Endothelial cell (in vitro differentiated cells): ENCODE measurements around the gene ULK3. TPM values are rescaled to one million over a fixed set of nuclear protein-coding genes. Genes with fewer than 3 reads are reported as not detected.
A peak's percentile ranks its signal among the peaks of the same experiment; 100 is the strongest.

Experiments
- DNase-seq: peaks from one replicate; pipeline ENCODE4 v3.0.0; 2021; ENCODE audit warnings: low spot score
- H3K27ac Mint-ChIP-seq: one replicate; pipeline ENCODE4 v1.8.0; 2021; ENCODE audit warnings: mixed read lengths, inconsistent platforms; ENCODE audit not compliant: unreplicated experiment
- H3K27me3 Mint-ChIP-seq: one replicate; pipeline ENCODE4 v1.8.0; 2021; ENCODE audit warnings: mild to moderate bottlenecking, moderate library complexity, mixed read lengths, inconsistent platforms; ENCODE audit not compliant: unreplicated experiment
- H3K36me3 Mint-ChIP-seq: one replicate; pipeline ENCODE4 v1.8.0; 2021; ENCODE audit warnings: mild to moderate bottlenecking, low read depth, mixed read lengths, inconsistent platforms; ENCODE audit not compliant: unreplicated experiment
- H3K4me1 Mint-ChIP-seq: one replicate; pipeline ENCODE4 v1.8.0; 2021; ENCODE audit warnings: mild to moderate bottlenecking, mixed read lengths, inconsistent platforms; ENCODE audit not compliant: unreplicated experiment
- H3K4me3 Mint-ChIP-seq: one replicate; pipeline ENCODE4 v1.8.0; 2021; ENCODE audit warnings: mild to moderate bottlenecking, mixed read lengths, inconsistent platforms; ENCODE audit not compliant: unreplicated experiment
- H3K9me3 Mint-ChIP-seq: one replicate; pipeline ENCODE4 v1.8.0; 2021; ENCODE audit warnings: mixed read lengths, inconsistent platforms; ENCODE audit not compliant: unreplicated experiment
- total RNA-seq: library from RNA; stranded (reverse); fragmentation: NEBNext Ultra II Directional; extraction: Animal tissue kit (Norgen Biotek cat#: 25700); gene quantifications from one replicate; pipeline ENCODE4 v1.2.1, GENCODE V29; 2021; ENCODE audit not compliant: unreplicated experiment
- TF ChIP-seq, protein P1 (sequence below): fragments of 200-600 bp; sonication (generic); IDR thresholded peaks from one replicate; pipeline ENCODE4 v1.5.0; 2021; ENCODE audit warnings: antibody characterized with exemption; ENCODE audit not compliant: unreplicated experiment

ULK3 gene
- total RNA-seq, 1 donor from 2014 or later = 25.6 TPM

DNA sequence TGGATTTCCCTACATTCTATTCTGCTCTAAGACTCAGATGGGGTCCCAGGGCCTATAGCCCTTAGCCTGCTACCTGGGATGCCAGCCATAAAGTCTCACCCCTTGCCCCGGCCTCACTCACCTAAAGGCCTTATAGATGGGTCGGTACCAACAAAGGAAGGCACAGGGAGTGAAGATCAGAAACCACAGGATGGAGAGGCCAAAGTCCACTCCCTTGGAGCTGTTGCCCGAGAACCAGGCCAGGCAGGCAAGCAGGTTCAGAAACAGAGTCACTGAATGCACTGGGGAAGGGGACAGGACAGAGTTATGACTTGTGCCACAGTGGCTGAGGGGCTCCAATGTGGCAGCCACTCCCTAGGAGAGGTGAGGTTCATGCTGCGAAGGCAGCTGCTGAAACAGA lies 7.4 kb upstream of the ULK3 start:
- TF ChIP-seq, protein P1, sequence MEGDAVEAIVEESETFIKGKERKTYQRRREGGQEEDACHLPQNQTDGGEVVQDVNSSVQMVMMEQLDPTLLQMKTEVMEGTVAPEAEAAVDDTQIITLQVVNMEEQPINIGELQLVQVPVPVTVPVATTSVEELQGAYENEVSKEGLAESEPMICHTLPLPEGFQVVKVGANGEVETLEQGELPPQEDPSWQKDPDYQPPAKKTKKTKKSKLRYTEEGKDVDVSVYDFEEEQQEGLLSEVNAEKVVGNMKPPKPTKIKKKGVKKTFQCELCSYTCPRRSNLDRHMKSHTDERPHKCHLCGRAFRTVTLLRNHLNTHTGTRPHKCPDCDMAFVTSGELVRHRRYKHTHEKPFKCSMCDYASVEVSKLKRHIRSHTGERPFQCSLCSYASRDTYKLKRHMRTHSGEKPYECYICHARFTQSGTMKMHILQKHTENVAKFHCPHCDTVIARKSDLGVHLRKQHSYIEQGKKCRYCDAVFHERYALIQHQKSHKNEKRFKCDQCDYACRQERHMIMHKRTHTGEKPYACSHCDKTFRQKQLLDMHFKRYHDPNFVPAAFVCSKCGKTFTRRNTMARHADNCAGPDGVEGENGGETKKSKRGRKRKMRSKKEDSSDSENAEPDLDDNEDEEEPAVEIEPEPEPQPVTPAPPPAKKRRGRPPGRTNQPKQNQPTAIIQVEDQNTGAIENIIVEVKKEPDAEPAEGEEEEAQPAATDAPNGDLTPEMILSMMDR = no peak
- DNase-seq = no peak
- no peak overlapping the region for H3K27ac Mint-ChIP-seq
- H3K4me1 Mint-ChIP-seq = no peaks in the 10 kb centered on the region
- H3K4me3 Mint-ChIP-seq = no peak overlapping the region
- H3K36me3 Mint-ChIP-seq = peaks cover 36% of the 10 kb centered on the region
- H3K9me3 Mint-ChIP-seq = no peaks in the 10 kb centered on the region
- no peaks in the 10 kb centered on the region for H3K27me3 Mint-ChIP-seq

DNA sequence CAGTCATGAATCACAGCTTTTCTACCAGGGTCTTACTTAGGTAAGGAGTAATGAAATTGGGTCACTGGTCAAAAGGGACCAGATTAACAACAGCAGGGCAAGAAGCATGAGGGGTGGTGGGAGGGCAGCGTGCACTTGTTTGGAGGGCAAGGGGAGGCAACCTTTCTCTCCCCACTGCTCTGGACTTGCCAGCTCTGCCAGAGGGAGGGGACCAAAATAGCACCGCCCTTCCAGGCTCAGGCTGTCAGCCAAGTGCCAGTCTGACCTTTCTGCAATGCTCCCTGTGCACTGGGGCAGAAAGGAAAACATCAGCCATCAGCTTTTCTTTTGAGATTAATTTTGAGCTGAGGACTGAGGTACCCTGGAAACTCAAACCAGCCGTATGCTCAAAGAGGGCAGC lies 4.5 kb upstream of the ULK3 start:
- H3K4me1 Mint-ChIP-seq = peaks cover 2% of the 10 kb centered on the region
- no peaks in the 10 kb centered on the region for H3K9me3 Mint-ChIP-seq
- TF ChIP-seq, protein P1 = no peak
- no peak overlapping the region for H3K27ac Mint-ChIP-seq
- peaks cover 2% of the 10 kb centered on the region for H3K27me3 Mint-ChIP-seq
- H3K36me3 Mint-ChIP-seq = peaks cover 40% of the 10 kb centered on the region
- no peak for DNase-seq
- no peak overlapping the region for H3K4me3 Mint-ChIP-seq

- H3K9me3 Mint-ChIP-seq = no peaks in the 10 kb centered on the region
- no peak overlapping the region for H3K27ac Mint-ChIP-seq
- peaks cover 2% of the 10 kb centered on the region for H3K27me3 Mint-ChIP-seq
- TF ChIP-seq, protein P1 = no peak
- peaks cover 31% of the 10 kb centered on the region for H3K36me3 Mint-ChIP-seq
- DNase-seq = no peak
- peaks cover 2% of the 10 kb centered on the region for H3K4me1 Mint-ChIP-seq
- no peak overlapping the region for H3K4me3 Mint-ChIP-seq
These were observed 2.6 kb upstream of the ULK3 start for GRCh38 chr15:74845581-74845980.

GRCh38 chr15:74845208-74845568 lies 2.2 kb upstream of the ULK3 start:
- H3K4me1 Mint-ChIP-seq = peaks cover 2% of the 10 kb centered on the region
- H3K27me3 Mint-ChIP-seq = peaks cover 2% of the 10 kb centered on the region
- no peak overlapping the region for H3K27ac Mint-ChIP-seq
- TF ChIP-seq, protein P1 = no peak
- DNase-seq = no peak
- peaks cover 31% of the 10 kb centered on the region for H3K36me3 Mint-ChIP-seq
- no peak overlapping the region for H3K4me3 Mint-ChIP-seq
- no peaks in the 10 kb centered on the region for H3K9me3 Mint-ChIP-seq

GRCh38 chr15:74844319-74845207 lies 1.6 kb upstream of the ULK3 start:
- Mint-ChIP-seq H3K36me3 (peaks cover 27% of the 10 kb centered on the region), H3K27ac (no peak overlapping the region), H3K9me3 (no peaks in the 10 kb centered on the region), H3K4me3 (peak overlapping the region; percentile 48), H3K4me1 (peaks cover 2% of the 10 kb centered on the region), H3K27me3 (peaks cover 2% of the 10 kb centered on the region)
- DNase-seq = no peak
- TF ChIP-seq, protein P1 = no peak
